Vagina (tissue), 2 donors: ENCODE measurements around the gene DMD.

Experiments used
- POLR2A ChIP-seq, 2 donors: fragments of 450-650 bp; IDR thresholded peaks; one replicate each; pipeline ENCODE4 v1.6.1; 2017; ENCODE audit warnings: antibody characterized with exemption in 2 of 2, mild to moderate bottlenecking in 2 of 2, moderate library complexity in 2 of 2
- POLR2AphosphoS5 ChIP-seq, 2 donors: sonication (generic); formaldehyde crosslinking; IDR thresholded peaks; one replicate each; pipeline ENCODE4 v1.9.0; 2017; ENCODE audit warnings: antibody characterized with exemption in 2 of 2, mild to moderate bottlenecking in 2 of 2, low read depth in 1 of 2; ENCODE audit not compliant: insufficient read depth in 1 of 2
- TF ChIP-seq, protein P1 (sequence below), 3 experiments: fragments of 450-650 bp in 2 of 3; fragments of 200-600 bp in 1 of 3; sonication (generic) in 1 of 3; IDR thresholded peaks; one replicate each; pipeline ENCODE4 v1.5.1; 2017 to 2019; ENCODE audit warnings: antibody characterized with exemption in 3 of 3, mild to moderate bottlenecking in 2 of 3, moderate library complexity in 2 of 3

DNA sequence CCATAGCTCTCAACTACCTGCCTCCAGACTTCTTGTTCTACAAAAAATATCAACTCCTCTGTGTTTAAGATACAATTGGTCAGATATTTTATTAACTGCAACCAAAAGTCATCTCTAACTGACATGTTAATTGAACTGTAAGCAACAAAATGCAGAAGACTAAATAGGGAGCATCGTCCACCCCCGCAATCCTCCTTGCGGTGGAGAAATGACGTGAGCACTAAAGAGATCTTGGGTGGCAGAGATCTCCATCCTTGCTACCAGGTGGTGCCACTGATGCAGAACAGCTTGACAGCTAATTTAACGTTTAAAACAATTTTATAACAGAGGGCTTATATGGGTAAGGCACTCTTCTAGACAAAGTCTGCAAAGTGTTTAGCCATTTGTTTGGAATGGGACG lies 1975.1 kb downstream of the DMD start:
- TF ChIP-seq, protein P1, sequence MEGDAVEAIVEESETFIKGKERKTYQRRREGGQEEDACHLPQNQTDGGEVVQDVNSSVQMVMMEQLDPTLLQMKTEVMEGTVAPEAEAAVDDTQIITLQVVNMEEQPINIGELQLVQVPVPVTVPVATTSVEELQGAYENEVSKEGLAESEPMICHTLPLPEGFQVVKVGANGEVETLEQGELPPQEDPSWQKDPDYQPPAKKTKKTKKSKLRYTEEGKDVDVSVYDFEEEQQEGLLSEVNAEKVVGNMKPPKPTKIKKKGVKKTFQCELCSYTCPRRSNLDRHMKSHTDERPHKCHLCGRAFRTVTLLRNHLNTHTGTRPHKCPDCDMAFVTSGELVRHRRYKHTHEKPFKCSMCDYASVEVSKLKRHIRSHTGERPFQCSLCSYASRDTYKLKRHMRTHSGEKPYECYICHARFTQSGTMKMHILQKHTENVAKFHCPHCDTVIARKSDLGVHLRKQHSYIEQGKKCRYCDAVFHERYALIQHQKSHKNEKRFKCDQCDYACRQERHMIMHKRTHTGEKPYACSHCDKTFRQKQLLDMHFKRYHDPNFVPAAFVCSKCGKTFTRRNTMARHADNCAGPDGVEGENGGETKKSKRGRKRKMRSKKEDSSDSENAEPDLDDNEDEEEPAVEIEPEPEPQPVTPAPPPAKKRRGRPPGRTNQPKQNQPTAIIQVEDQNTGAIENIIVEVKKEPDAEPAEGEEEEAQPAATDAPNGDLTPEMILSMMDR (IDR thresholded peaks at IDR 0.05) = no peak
- TF ChIP-seq POLR2AphosphoS5 (IDR thresholded peaks at IDR 0.05; ENCODE audit: insufficient read depth in 1 of 2, low read depth in 1 of 2) = no peak
- TF ChIP-seq POLR2A (IDR thresholded peaks at IDR 0.05) = no peak
